Measurements from ENCODE around the gene CERCAM.
A peak's percentile ranks its signal among the peaks of the same experiment; 100 is the strongest.

The CERCAM gene

DNA sequence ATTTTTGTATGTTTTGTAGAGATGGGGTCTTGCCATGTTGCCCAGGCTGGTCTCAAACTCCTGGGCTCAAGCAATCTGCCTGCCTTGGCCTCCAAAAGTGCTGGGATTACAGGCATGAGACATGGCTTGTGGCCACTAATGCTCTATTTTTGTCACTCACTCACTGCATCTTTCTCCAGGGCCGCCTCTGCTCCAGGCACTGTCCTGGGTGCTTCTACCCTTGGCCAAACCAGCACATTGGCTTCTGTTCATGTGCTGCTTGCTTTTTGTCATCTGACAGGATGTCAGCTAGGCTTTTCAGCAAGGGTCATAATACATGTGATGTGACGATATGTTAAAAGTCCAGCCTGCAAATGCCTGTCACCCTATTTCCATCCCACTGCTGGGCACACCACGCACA, 38.4 kb downstream of the CERCAM start:
- ChIA-PET POLR2A (ENCODE audit: low non-redundant PET) (no interaction called here), CTCF (interaction anchor here (2.9 kb wide), 1 partner anchor 21 kb away, joined by 10 read pairs; no protein-coding TSS in a partner anchor)
- DNase-seq (ENCODE audit: low spot score), result no peak
- peak overlapping the region; percentile 12 for H3K27ac ChIP-seq
- TF ChIP-seq, protein P1, sequence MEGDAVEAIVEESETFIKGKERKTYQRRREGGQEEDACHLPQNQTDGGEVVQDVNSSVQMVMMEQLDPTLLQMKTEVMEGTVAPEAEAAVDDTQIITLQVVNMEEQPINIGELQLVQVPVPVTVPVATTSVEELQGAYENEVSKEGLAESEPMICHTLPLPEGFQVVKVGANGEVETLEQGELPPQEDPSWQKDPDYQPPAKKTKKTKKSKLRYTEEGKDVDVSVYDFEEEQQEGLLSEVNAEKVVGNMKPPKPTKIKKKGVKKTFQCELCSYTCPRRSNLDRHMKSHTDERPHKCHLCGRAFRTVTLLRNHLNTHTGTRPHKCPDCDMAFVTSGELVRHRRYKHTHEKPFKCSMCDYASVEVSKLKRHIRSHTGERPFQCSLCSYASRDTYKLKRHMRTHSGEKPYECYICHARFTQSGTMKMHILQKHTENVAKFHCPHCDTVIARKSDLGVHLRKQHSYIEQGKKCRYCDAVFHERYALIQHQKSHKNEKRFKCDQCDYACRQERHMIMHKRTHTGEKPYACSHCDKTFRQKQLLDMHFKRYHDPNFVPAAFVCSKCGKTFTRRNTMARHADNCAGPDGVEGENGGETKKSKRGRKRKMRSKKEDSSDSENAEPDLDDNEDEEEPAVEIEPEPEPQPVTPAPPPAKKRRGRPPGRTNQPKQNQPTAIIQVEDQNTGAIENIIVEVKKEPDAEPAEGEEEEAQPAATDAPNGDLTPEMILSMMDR (conservative IDR thresholded peaks at IDR 0.05; ENCODE audit: low read depth), result no peak

DNA sequence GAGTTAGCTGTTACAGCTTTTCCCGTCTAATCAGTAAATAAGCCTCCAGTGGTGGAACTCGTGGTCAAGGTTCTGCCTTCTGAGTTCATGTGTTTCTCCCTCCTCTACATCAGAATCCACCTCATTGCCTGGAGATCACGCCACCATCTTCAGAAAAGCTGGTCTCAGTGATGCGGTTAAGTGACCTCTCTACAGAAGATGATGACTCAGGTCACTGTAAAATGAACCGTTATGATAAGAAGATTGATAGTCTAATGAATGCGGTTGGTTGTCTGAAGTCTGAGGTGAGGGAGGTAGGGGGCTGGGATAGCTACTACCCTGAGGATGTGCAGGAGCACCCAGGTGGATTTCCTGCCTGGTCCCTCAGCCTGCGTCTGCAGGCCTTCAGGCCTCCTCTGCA, 48.4 kb downstream of the CERCAM start:
- TF ChIP-seq, protein P1 (conservative IDR thresholded peaks at IDR 0.05; ENCODE audit: low read depth), result no peak
- CTCF ChIA-PET, result interaction anchor here (1.1 kb wide), 1 partner anchor 30 kb away, joined by 3 read pairs; no protein-coding TSS in a partner anchor
- POLR2A ChIA-PET (ENCODE audit: low non-redundant PET), result no interaction called here
- H3K27ac ChIP-seq, result peak overlapping the region; percentile 5; the same call in 1 of the 2 replicates
- no peak for DNase-seq (ENCODE audit: low spot score)

DNA sequence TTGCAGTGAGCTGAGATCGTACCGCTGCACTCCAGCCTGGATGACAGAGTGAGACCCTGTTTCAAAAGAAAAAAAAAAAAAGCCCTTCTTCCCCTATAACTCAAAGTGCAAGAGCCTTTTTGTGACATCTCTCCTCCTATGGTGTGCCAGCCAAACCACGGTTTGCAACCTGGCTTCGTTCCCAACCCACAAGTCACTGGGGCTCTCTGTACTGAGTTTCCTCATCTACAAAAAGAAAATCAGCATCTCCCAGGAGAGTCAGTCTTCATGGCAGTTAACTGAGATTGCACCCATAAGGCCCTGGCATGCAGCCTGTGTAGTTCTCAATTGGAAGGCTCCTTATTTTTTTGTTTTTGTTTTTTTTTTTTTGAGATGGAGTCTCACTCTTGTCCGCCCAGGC, 49.9 kb downstream of the CERCAM start:
- TF ChIP-seq, protein P1 (conservative IDR thresholded peaks at IDR 0.05; ENCODE audit: low read depth), result no peak
- ChIA-PET POLR2A (ENCODE audit: low non-redundant PET) (no interaction called here), CTCF (no interaction called here)
- no peak for DNase-seq (ENCODE audit: low spot score)
- peak overlapping the region; percentile 32 for H3K27ac ChIP-seq

GRCh38 chr9:128473104-128473503, 52.4 kb downstream of the CERCAM start:
- H3K27ac ChIP-seq, result peak overlapping the region; percentile 2; the same call in 1 of the 2 replicates
- DNase-seq (ENCODE audit: low spot score), result no peak
- ChIA-PET CTCF (interaction anchor here (0.6 kb wide), 1 partner anchor 90 kb away, joined by 3 read pairs; no protein-coding TSS in a partner anchor), POLR2A (ENCODE audit: low non-redundant PET) (no interaction called here)
- TF ChIP-seq, protein P1 (conservative IDR thresholded peaks at IDR 0.05; ENCODE audit: low read depth), result no peak

- DNase-seq (ENCODE audit: low spot score), result no peak
- no peak overlapping the region for H3K27ac ChIP-seq
- ChIA-PET CTCF (no interaction called here), POLR2A (ENCODE audit: low non-redundant PET) (no interaction called here)
- TF ChIP-seq, protein P1 (conservative IDR thresholded peaks at IDR 0.05; ENCODE audit: low read depth), result no peak
Measured at GRCh38 chr9:128475867-128476266, 55.2 kb downstream of the CERCAM start.

DNA sequence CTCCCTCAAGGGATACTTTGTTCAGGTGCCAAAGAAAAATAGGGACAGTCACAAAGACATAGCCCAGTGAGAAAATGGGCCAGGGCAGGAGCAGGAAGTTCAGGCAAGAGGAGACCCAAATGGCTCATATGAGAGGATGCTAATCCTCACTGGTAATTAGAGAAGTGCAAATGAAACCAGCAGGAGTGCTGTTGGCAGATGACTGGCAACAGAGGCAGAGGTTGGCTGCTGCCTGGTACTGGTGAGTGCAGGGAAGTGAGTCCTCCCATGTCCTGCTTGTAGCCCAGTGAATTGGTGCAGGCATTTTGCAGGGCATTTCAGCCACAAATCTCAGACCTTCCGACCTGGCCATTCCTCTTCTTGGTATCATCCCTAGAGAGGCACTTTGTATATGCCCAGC, 58.6 kb downstream of the CERCAM start:
- no peak for DNase-seq (ENCODE audit: low spot score)
- POLR2A ChIA-PET (ENCODE audit: low non-redundant PET), result no interaction called here
- no peak overlapping the region for H3K27ac ChIP-seq
- TF ChIP-seq, protein P1 (conservative IDR thresholded peaks at IDR 0.05; ENCODE audit: low read depth), result no peak
- CTCF ChIA-PET, result no interaction called here
